A673 (cell line): ENCODE data around the gene HDAC1. TPM values are rescaled to one million over a fixed set of nuclear protein-coding genes. Genes with fewer than 3 reads are reported as not detected.

Experiments
- BruUV-seq: library from RNA; stranded (reverse); fragments of 400-500 nt; replicated peaks from 2 replicates; lab custom pipeline; 2021; lab: Mats Ljungman, UMichigan
- CTCF ChIA-PET: fragments of 300-600 bp; sonication (Branson Sonifier 250); formaldehyde crosslinking; loops from one replicate; lab custom pipeline; 2022; ENCODE audit warnings: antibody characterized with exemption; lab: Charles Lee
- POLR2A ChIA-PET: fragments of 300-600 bp; sonication (Branson Sonifier 250); formaldehyde crosslinking; loops from one replicate; lab custom pipeline; 2022; ENCODE audit warnings: antibody characterized with exemption; ENCODE audit not compliant: low non-redundant PET; lab: Charles Lee
- DNase-seq: peaks from one replicate; pipeline ENCODE4 v3.0.0-alpha.2; 2015; ENCODE audit warnings: low spot score
- H3K27ac ChIP-seq: fragments of 200-600 bp; sonication (generic); 2 replicates; pipeline ENCODE4 v1.5.1; 2016; ENCODE audit warnings: mixed run types, low read depth, mild to moderate bottlenecking, mixed read lengths, antibody characterized with exemption, low read length; ENCODE audit not compliant: poor library complexity, severe bottlenecking
- H3K27me3 ChIP-seq: fragments of 200-600 bp; sonication (generic); replicated peaks from 2 replicates; pipeline ENCODE4 v1.6.1; 2017; ENCODE audit warnings: mixed run types, low read depth, mild to moderate bottlenecking, mixed read lengths, antibody characterized with exemption, low read length; ENCODE audit not compliant: insufficient read depth, poor library complexity
- H3K36me3 ChIP-seq: fragments of 200-600 bp; sonication (generic); 2 replicates; pipeline ENCODE4 v1.6.1; 2016; ENCODE audit warnings: mixed run types, mild to moderate bottlenecking, mixed read lengths, antibody characterized with exemption, low read length; ENCODE audit not compliant: insufficient read depth, poor library complexity, severe bottlenecking
- H3K4me1 ChIP-seq: fragments of 200-600 bp; sonication (generic); 2 replicates; pipeline ENCODE4 v1.6.1; 2017; ENCODE audit warnings: mixed run types, mild to moderate bottlenecking, mixed read lengths, antibody characterized with exemption, low read length; ENCODE audit not compliant: insufficient read depth, poor library complexity, severe bottlenecking
- H3K4me3 ChIP-seq: fragments of 200-600 bp; sonication (generic); 2 replicates; pipeline ENCODE4 v1.5.1; 2016; ENCODE audit warnings: low read depth, mixed run types, mild to moderate bottlenecking, mixed read lengths, low read length; ENCODE audit not compliant: poor library complexity, severe bottlenecking
- H3K9me3 ChIP-seq: fragments of 200-600 bp; sonication (generic); 2 replicates; pipeline ENCODE4 v1.6.1; 2016; ENCODE audit warnings: mixed run types, low read depth, mild to moderate bottlenecking, mixed read lengths, antibody characterized with exemption, low read length; ENCODE audit not compliant: poor library complexity, severe bottlenecking
- EZH2 ChIP-seq: fragments of 200-600 bp; sonication (generic); IDR thresholded peaks from 2 replicates; pipeline ENCODE4 v1.6.1; 2017; ENCODE audit warnings: borderline replicate concordance, low read depth, mild to moderate bottlenecking, mixed read lengths, antibody characterized with exemption, low read length; ENCODE audit not compliant: poor library complexity, severe bottlenecking
- intact Hi-C: fragments of 100-400 bp; cut with micrococcal nuclease; formaldehyde crosslinking; loops from one replicate; pipeline ENCODE4 v1.10.0; 2022; ENCODE audit not compliant: unreplicated experiment
- total RNA-seq: library from RNA; stranded (reverse); gene quantifications from 2 replicates; pipeline ENCODE4 v1.2.3, GENCODE V29; 2021
- TF ChIP-seq, protein P1 (sequence below): fragments of 300-800, 200-600 bp; sonication (generic); conservative IDR thresholded peaks from 2 replicates; pipeline ENCODE4 v1.5.1; 2017; ENCODE audit warnings: low read depth, mild to moderate bottlenecking, antibody characterized with exemption, low read length, moderate library complexity, mixed read lengths

The HDAC1 gene
- total RNA-seq, 1 experiment from 2014 or later, result 195 TPM

DNA sequence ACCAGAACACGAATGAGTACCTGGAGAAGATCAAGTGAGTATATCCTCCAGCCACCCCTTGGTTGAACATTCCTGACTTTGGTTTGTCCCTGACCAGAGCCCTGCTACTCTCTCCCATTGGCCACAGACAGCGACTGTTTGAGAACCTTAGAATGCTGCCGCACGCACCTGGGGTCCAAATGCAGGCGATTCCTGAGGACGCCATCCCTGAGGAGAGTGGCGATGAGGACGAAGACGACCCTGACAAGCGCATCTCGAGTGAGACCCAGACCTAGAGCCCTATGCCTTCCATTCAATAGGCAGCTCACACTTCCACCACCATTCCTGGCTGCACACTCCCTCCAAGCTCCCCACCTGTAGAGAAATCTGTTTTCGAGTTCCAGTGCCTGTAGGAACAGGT lies 39.7 kb downstream of the HDAC1 start:
- intact Hi-C loops, result loop anchor here (10.0 kb wide), 1 partner anchor 107 kb away; the partner anchor contains the start of genes EIF3I and TMEM234
- no peak for TF ChIP-seq EZH2
- TF ChIP-seq, protein P1, sequence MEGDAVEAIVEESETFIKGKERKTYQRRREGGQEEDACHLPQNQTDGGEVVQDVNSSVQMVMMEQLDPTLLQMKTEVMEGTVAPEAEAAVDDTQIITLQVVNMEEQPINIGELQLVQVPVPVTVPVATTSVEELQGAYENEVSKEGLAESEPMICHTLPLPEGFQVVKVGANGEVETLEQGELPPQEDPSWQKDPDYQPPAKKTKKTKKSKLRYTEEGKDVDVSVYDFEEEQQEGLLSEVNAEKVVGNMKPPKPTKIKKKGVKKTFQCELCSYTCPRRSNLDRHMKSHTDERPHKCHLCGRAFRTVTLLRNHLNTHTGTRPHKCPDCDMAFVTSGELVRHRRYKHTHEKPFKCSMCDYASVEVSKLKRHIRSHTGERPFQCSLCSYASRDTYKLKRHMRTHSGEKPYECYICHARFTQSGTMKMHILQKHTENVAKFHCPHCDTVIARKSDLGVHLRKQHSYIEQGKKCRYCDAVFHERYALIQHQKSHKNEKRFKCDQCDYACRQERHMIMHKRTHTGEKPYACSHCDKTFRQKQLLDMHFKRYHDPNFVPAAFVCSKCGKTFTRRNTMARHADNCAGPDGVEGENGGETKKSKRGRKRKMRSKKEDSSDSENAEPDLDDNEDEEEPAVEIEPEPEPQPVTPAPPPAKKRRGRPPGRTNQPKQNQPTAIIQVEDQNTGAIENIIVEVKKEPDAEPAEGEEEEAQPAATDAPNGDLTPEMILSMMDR, result no peak
- POLR2A ChIA-PET, result interaction anchor here (0.6 kb wide), 1 partner anchor 21 kb away, joined by 3 read pairs; no protein-coding TSS in a partner anchor
- DNase-seq, result no peak
- Histone ChIP-seq H3K27me3 (no peaks in the 10 kb centered on the region), H3K4me3 (no peak overlapping the region), H3K36me3 (peaks cover 77% of the 10 kb centered on the region), H3K9me3 (no peaks in the 10 kb centered on the region), H3K27ac (peak overlapping the region; percentile 21), H3K4me1 (peaks cover 3% of the 10 kb centered on the region)
- BruUV-seq, result no TSS peak
- CTCF ChIA-PET, result interaction anchor here (1.0 kb wide), 1 partner anchor 116 kb away, joined by 4 read pairs; no protein-coding TSS in a partner anchor

DNA sequence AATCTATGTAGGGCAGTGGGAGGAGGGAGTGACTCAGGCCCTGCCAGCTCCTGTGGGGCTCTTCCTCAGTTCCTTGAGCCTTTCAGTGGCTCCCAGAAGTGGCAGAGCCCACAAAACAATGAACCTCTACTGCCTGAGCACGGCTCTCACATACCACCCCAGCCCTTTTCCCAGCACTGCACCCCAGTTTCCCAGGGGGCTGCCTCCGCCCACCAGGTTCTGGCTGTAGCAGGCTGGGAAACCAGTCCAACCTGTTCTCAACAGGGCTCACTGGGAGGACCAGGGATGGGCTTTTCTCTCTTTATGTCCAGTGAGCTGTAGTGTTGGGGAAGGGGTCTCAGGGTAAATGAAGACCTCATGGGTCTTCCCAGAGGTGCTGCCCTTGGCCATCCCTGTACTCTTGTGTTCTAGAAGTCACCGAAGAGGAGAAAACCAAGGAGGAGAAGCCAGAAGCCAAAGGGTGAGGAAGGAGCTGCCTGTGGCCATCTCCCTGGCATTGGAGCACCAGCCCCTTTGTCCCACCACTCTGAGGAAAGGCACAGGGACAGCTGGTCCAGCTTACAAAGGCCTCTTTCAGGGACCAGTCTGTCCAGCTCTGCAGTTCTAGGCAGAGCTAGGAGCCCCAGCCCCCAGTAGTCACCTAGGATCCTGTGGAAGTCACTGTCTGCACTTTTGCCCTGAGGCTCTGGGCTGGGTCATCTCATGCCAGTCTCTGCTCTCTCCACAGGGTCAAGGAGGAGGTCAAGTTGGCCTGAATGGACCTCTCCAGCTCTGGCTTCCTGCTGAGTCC lies 40.6 kb downstream of the HDAC1 start:
- no peak for DNase-seq
- Histone ChIP-seq H3K9me3 (no peaks in the 10 kb centered on the region), H3K27ac (peak overlapping the region; percentile 44), H3K4me3 (no peak overlapping the region), H3K36me3 (peaks cover 69% of the 10 kb centered on the region), H3K4me1 (peaks cover 12% of the 10 kb centered on the region), H3K27me3 (no peaks in the 10 kb centered on the region)
- POLR2A ChIA-PET, result interaction anchor here (0.6 to 0.9 kb wide), 3 partner anchors 23 to 63 kb away, joined by 3 to 9 read pairs (median 4); partner anchors contain the start of gene BSDC1
- no TSS peak for BruUV-seq
- CTCF ChIA-PET, result interaction anchor here (1.0 kb wide), 1 partner anchor 117 kb away, joined by 4 read pairs; no protein-coding TSS in a partner anchor
- intact Hi-C loops, result loop anchor here (10.0 kb wide), 1 partner anchor 108 kb away; the partner anchor contains the start of genes EIF3I and TMEM234
- TF ChIP-seq, protein P1, result no peak
- no peak for TF ChIP-seq EZH2

DNA sequence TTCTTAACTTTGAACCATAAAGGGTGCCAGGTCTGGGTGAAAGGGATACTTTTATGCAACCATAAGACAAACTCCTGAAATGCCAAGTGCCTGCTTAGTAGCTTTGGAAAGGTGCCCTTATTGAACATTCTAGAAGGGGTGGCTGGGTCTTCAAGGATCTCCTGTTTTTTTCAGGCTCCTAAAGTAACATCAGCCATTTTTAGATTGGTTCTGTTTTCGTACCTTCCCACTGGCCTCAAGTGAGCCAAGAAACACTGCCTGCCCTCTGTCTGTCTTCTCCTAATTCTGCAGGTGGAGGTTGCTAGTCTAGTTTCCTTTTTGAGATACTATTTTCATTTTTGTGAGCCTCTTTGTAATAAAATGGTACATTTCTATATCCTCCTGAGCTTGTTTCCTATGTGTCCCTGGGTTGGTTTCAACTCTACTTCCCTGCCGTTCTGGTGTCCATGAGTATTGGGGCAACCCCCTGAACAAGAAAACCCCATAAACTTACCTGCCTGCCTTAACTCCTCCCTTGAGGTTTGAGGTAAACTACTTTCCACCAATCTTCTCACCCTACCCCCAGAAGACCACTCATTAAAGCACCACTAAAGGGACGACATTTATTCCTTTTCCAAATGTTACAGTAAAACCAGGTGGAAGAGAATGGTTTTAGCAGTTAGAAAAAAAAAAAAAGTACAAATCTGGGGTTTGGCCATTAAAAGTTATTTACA lies 41.5 kb downstream of the HDAC1 start:
- TSS peak; percentile 89 for BruUV-seq
- Histone ChIP-seq H3K27ac (no peak overlapping the region), H3K36me3 (peaks cover 61% of the 10 kb centered on the region), H3K9me3 (no peaks in the 10 kb centered on the region), H3K4me1 (peaks cover 15% of the 10 kb centered on the region), H3K27me3 (no peaks in the 10 kb centered on the region), H3K4me3 (no peak overlapping the region)
- ChIA-PET POLR2A (interaction anchor here (0.9 kb wide), 1 partner anchor 61 kb away, joined by 4 read pairs; the partner anchor contains the start of gene BSDC1), CTCF (interaction anchor here (0.7 kb wide), 1 partner anchor 296 kb away, joined by 4 read pairs; no protein-coding TSS in a partner anchor)
- no peak for DNase-seq
- TF ChIP-seq EZH2, result no peak
- TF ChIP-seq, protein P1, result no peak
- intact Hi-C loops, result loop anchor here (10.0 kb wide), 1 partner anchor 109 kb away; the partner anchor contains the start of genes EIF3I and TMEM234
